Measurements from ENCODE around the gene EEA1.
A peak's percentile ranks its signal among the peaks of the same experiment; 100 is the strongest.

Gene EEA1

GRCh38 chr12:92929983-92930382, 888 bp upstream of the EEA1 start (continued):
- TF ChIP-seq ZNF274 (IDR thresholded peaks at IDR 0.05; ENCODE audit: low read length) = no peak
- TF ChIP-seq ZNF274 (tag by site-specific recombination; IDR thresholded peaks at IDR 0.05; ENCODE audit: borderline replicate concordance) = no peak
- no peak for TF ChIP-seq ZNF184 (tag by site-specific recombination; IDR thresholded peaks at IDR 0.05)
- TF ChIP-seq ZNF239 (tag by site-specific recombination; IDR thresholded peaks at IDR 0.05) = no peak
- no peak for TF ChIP-seq ZNF174 (tag by site-specific recombination; IDR thresholded peaks at IDR 0.05)
- TF ChIP-seq KLF8 (tag by site-specific recombination; IDR thresholded peaks at IDR 0.05) = no peak
- no peak for TF ChIP-seq ZNF518A (tag by site-specific recombination; conservative IDR thresholded peaks at IDR 0.05; ENCODE audit: low read depth)
- no peak for TF ChIP-seq ZBTB17 (tag by site-specific recombination; IDR thresholded peaks at IDR 0.05)
- no peak for TF ChIP-seq ZNF146 (tag by site-specific recombination; IDR thresholded peaks at IDR 0.05)
- peak; percentile 31; the same call in 1 of the 2 replicates for TF ChIP-seq ZBTB21 (tag by site-specific recombination; IDR thresholded peaks at IDR 0.05)
- peak; percentile 2; the same call in 1 of the 2 replicates for TF ChIP-seq SCRT2 (tag by site-specific recombination; IDR thresholded peaks at IDR 0.05)
- no peak for TF ChIP-seq ZNF596 (tag by site-specific recombination; IDR thresholded peaks at IDR 0.05)
- TF ChIP-seq ZNF292 (tag by site-specific recombination; IDR thresholded peaks at IDR 0.05; ENCODE audit: borderline replicate concordance, low read depth) = no peak
- no peak for TF ChIP-seq ZBTB7A (tag by site-specific recombination; IDR thresholded peaks at IDR 0.05; ENCODE audit: low read depth)
- peak; percentile 69 for TF ChIP-seq ATF2 (tag by site-specific recombination; IDR thresholded peaks at IDR 0.05; ENCODE audit: low read depth)
- no peak for TF ChIP-seq ZNF544 (tag by site-specific recombination; IDR thresholded peaks at IDR 0.05)

GRCh38 chr12:92928421-92928961, 604 bp downstream of the EEA1 start:
- Histone ChIP-seq H3K4me3 (ENCODE audit: low read depth, low read length) (peak overlapping the region; percentile 68), H3K9me3 (ENCODE audit: control insufficient read depth, insufficient read depth, low read depth, low read length) (no peaks in the 10 kb centered on the region), H3K4me1 (ENCODE audit: control insufficient read depth, insufficient read depth, low read length) (peaks cover 11% of the 10 kb centered on the region; the same call in 1 of the 2 replicates), H3K27ac (ENCODE audit: extremely low read depth, low read depth, low read length) (peak overlapping the region; percentile 68), H3K36me3 (ENCODE audit: control insufficient read depth in 2 of 2, insufficient read depth in 1 of 2, low read length in 2 of 2) (no peaks in the 10 kb centered on the region)
- CTCF ChIA-PET = interaction anchor here (0.6 to 1.2 kb wide), 5 partner anchors 25 to 1173 kb away, joined by 3 read pairs; no protein-coding TSS in a partner anchor
- POLR2A ChIA-PET = interaction anchor here (1.7 kb wide), 1 partner anchor 29 kb away, joined by 9 read pairs; no protein-coding TSS in a partner anchor
- TF ChIP-seq ZFHX2 (tag by site-specific recombination; conservative IDR thresholded peaks at IDR 0.05) = peak; percentile 48; the same call in 1 of the 2 replicates
- peak; percentile 38; the same call in 1 of the 2 replicates for TF ChIP-seq PATZ1 (tag by site-specific recombination; IDR thresholded peaks at IDR 0.05)
- 0 out of 2 replicates have a peak, but pooled peaks have one; percentile 3 for TF ChIP-seq ZNF335 (tag by site-specific recombination; conservative IDR thresholded peaks at IDR 0.05)
- TF ChIP-seq ZNF266 (tag by site-specific recombination; IDR thresholded peaks at IDR 0.05; ENCODE audit: low read depth) = no peak
- TF ChIP-seq EGR2 (tag by site-specific recombination; IDR thresholded peaks at IDR 0.05; ENCODE audit: low read depth) = peak; percentile 26; the same call in 1 of the 2 replicates
- peak; percentile 95 for TF ChIP-seq ZBTB8A (tag by site-specific recombination; IDR thresholded peaks at IDR 0.05)
- no peak for TF ChIP-seq REST (tag by site-specific recombination; IDR thresholded peaks at IDR 0.05)

Data from HEK293 (cell line).